H54 (cell line): ENCODE results near the gene RGS10.

ENCODE experiments used
- DNase-seq: peaks from one replicate; pipeline ENCODE4 v3.0.0; 2011; ENCODE audit warnings: low spot score, mixed read lengths; ENCODE audit not compliant: insufficient read length
- FAIRE-seq: peaks from 3 replicates; lab custom pipeline; 2011; peaks lifted over from hg19 to GRCh38; lab: Jason Lieb, UNC
- POLR2A ChIP-seq: IDR thresholded peaks from 2 replicates; pipeline ENCODE4 v1.6.1; 2011; ENCODE audit warnings: low read depth, mild to moderate bottlenecking, low read length

RGS10 gene

GRCh38 chr10:119518936-119519335, 23.6 kb downstream of the RGS10 start:
- TF ChIP-seq POLR2A, result no peak
- DNase-seq (no peak), FAIRE-seq (no peak)

- DNase-seq (no peak), FAIRE-seq (no peak)
- no peak for TF ChIP-seq POLR2A
Observed at GRCh38 chr10:119518176-119518575, 24.3 kb downstream of the RGS10 start.

- TF ChIP-seq POLR2A, result no peak
- FAIRE-seq (no peak), DNase-seq (peak; percentile 38)
Observed at GRCh38 chr10:119517235-119518141, 25.0 kb downstream of the RGS10 start.

DNA sequence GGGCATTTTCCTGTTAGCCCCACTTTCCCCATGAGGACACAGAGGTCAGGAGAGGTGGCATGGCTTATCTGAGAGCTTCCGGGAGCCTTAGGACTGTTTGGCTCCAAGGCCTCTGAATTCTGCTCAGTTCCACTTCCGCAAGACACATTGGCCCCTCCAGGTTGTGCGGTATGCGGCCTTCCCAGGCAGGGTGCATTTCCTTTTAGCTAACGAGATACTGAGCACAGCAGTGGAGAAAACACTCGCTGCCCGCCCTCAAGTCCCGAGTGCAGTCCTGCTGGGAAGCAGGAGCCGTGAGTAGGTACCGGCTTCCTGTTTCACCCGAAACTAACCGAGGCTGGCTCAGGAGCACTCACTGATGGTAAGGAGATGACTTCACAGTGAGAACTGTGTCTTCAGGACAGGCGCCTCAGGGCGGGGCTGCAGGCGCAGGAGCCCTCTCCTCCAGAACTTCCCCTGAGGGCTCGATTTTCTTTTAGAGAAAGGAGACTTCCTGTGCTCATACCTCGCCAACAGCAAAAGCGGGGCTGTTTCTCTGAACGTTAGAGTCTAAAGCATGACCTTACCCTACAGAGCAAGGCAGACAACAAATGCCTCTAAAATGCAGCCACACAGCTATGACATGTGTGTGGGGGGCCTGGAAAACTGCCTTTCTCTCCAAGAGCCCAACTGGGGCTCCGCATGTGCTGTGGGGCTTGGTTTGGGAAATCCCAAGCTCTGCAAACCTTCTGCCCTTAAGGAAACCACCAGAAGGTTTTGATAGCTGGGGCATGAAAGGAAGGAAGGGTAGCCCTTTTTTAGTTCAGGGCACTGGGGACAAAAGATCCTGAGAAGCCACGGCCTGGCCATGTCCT, 25.9 kb downstream of the RGS10 start:
- DNase-seq, result no peak
- no peak for TF ChIP-seq POLR2A

DNA sequence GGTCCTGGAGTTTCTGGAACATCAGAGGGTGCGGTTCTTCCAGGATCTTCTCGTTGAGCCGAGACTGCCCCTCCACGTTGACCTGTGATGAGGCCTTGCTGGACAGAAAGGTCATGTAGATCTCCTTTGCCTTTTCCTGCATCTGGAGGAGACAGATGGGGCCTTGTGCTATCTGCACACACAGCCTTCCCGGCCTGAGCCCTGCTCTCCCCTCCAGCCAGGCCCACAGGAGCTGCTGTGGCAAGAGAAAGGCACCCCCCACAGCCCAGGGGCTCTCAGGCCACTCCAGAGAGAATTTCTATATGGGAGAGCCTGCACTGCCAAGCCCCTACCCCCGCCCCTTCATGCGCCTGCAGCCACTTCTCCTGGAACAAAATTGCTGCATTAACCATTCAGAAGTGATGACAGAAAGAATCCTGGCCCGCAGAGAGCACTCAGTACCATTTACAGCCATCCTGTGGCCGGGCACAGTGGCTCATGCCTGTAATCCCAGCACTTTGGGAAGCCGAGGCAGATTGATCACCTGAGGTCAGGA, 26.9 kb downstream of the RGS10 start:
- FAIRE-seq (no peak), DNase-seq (no peak)
- TF ChIP-seq POLR2A, result no peak

More for the DNA sequence above, 25.9 kb downstream of the RGS10 start:
- FAIRE-seq, result no peak

- DNase-seq (no peak), FAIRE-seq (no peak)
- no peak for TF ChIP-seq POLR2A
Observed at GRCh38 chr10:119514819-119515218, 27.7 kb downstream of the RGS10 start.

DNA sequence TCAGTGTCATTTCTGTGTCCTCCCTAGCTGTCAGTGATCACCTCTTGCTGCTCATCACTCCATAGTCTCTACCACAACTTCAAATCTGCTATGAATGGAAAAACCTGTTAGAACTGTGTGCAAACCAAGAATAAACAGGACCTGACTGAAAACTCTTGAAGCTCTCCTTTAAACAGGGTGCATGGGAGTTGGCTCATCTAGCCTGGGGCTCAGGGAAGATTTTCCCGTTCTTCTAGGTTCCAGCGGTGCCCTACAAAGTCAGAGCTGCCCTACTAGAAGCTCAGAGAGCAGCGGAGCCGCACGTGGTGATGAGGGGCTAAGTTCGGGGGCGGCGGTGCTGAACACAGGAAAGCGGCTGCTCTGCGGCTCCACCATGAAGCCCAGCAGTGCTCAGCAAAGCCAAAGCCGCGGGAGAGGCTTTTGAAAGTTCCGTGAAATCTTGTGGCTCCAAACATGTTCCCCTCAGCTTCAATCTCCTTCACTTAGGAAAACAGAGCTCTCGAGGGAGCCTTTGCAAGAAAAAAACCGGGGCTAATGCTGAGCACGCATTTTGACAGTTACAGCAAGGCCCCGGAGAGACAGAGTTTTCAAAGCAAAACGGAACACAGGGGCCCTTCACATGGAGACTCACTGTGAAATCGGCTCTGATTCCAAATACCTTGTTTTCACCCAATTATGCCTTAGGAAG, 30.5 kb downstream of the RGS10 start:
- FAIRE-seq (no peak), DNase-seq (no peak)
- no peak for TF ChIP-seq POLR2A

DNA sequence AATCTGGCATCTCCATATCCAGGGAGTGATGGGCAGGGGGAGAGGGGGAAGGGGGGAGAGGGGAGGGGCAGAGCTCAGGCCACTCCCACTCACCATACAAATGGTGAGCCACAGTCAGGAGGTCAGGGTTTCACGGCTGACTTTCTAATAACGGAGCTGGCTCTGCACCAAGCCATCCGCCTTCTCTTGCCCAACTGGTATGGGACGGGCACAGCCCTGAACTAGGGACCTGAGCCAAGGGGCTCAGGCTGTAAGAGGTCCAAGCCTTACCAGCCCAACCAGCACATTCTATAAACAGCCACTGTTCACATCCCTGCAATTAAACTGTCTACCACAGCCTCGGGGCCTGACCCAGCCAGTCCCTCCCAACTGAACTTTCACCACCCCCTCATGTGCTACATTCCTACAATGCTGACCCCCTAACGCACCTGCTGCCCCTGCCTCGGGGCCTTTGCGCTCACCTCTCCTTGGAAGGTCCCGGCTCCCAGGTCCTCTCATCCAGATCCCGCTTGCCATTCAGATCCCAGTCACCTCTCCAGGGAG, 32.5 kb downstream of the RGS10 start:
- FAIRE-seq (no peak), DNase-seq (no peak)
- TF ChIP-seq POLR2A, result no peak

DNA sequence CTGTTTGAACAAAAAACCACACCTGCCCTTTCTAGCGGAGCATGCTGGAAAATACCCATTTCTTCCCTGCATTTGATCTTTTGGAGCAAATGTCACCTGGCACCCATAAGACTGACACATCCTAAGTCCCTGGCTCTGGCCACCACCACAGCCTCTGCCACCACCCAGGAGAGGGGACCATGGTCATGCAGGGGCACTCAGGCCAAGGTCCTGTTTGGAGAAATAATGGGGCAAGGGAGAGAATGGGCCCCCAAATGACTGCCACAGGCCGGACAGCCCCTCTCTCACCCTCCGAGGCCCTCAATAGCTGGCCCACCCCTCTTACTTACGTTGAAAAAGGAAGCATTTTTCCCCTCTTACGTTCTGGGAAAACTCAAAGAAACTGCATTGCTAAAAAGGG, 35.4 kb downstream of the RGS10 start:
- FAIRE-seq (no peak), DNase-seq (no peak)
- no peak for TF ChIP-seq POLR2A

- DNase-seq (no peak), FAIRE-seq (no peak)
- no peak for TF ChIP-seq POLR2A
Observed at GRCh38 chr10:119505588-119506315, 36.8 kb downstream of the RGS10 start.

DNA sequence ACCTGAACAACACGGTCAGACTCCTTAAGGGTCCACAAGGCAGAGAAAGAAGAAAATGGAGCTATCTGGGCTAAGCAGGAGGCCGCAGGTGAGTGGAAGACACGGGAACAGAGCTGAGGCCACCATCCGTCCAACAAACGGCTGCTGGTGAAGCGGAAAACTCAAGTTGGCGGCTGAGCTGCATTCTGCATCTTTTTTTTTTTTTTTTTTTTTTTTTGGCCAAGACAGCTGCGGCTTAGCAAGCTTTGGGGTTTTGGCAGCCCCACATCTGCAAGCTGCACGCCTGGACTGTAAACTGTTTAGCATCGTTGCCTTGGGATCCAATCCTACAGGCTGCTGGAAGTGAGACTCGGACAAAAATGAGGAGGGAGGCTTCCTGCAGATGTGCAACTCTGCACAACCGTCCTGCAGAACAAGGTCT, 37.4 kb downstream of the RGS10 start:
- DNase-seq, result no peak
- no peak for FAIRE-seq
- TF ChIP-seq POLR2A, result no peak

DNA sequence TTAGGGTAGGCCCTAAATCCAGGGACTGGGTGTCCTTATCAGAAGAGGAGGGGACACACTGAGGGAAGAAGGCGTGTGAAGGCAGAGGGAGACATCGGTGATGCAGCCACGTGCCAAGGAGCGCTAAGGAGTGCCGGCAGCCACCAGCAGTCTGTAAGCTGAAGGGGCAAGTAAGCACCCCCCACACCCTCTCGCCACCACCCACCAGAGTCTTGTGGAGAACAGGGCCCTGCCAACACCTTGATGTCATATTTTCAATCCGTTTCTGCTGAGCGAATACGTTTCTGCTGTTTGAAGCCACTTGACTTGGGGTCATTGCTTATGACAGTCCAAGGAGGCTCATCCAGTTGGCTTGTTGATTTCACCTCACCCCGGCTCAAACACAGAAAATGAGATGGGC, 37.9 kb downstream of the RGS10 start:
- TF ChIP-seq POLR2A, result no peak
- DNase-seq, result no peak
- no peak for FAIRE-seq

- no peak for DNase-seq
- no peak for TF ChIP-seq POLR2A
- no peak for FAIRE-seq
Observed at GRCh38 chr10:119503821-119504220, 38.7 kb downstream of the RGS10 start.
